Mucosa of stomach (tissue), 1 donor: Measurements from ENCODE around the gene KAZN.

Source experiments
- H3K27me3 ChIP-seq: one replicate; pipeline ENCODE4 v1.7.0; 2013; ENCODE audit warnings: mild to moderate bottlenecking, low read length; ENCODE audit not compliant: control insufficient read depth, insufficient read depth
- H3K36me3 ChIP-seq: one replicate; pipeline ENCODE4 v1.7.0; 2013; ENCODE audit warnings: low read length; ENCODE audit not compliant: control insufficient read depth, insufficient read depth
- H3K4me1 ChIP-seq: one replicate; pipeline ENCODE4 v1.7.0; 2013; ENCODE audit warnings: mild to moderate bottlenecking, low read length; ENCODE audit not compliant: control insufficient read depth, insufficient read depth
- H3K4me3 ChIP-seq: one replicate; pipeline ENCODE4 v1.7.0; 2013; ENCODE audit warnings: low read length
- H3K9ac ChIP-seq: one replicate; pipeline ENCODE4 v1.7.0; 2013; ENCODE audit warnings: mild to moderate bottlenecking, low read length, moderate library complexity
- H3K9me3 ChIP-seq: one replicate; pipeline ENCODE4 v1.7.0; 2013; ENCODE audit warnings: mild to moderate bottlenecking, low read length, moderate library complexity; ENCODE audit not compliant: control insufficient read depth
- donor health status: Pancreatic carcinoma.

The KAZN gene

DNA sequence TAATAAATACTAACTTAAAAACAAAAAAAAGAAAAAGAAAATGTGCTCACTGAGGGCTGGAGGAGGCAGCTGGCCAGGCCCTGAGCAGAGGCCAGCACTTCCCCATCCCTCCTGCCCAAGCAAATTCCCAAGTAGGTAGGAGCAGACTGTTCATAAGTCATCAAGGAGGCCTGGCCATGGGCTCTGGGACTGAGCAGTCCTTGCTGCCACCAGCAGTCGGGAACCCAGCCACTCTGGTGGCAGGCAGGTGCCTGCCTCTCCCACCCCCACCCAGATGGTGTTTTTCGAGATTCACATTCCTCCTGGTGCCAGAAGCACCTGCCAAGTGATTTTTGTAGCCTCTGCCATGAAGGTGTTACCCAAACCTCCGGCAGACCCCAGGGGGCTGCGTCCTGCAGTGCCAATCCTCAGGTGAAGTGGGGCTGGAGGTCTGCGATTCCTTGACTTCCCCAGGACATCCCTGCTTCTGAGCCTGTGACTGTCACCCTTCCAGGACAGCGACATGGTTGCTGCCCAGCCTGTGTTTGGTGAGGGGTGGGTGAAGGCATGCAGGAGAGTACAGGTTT, 350.9 kb downstream of the KAZN start:
- H3K9ac ChIP-seq: no peak overlapping the region

GRCh38 chr1:14949836-14950713, 351.6 kb downstream of the KAZN start:
- Histone ChIP-seq H3K9me3 (no peaks in the 10 kb centered on the region), H3K4me1 (peaks cover 36% of the 10 kb centered on the region), H3K27me3 (no peaks in the 10 kb centered on the region), H3K4me3 (no peak overlapping the region), H3K9ac (no peak overlapping the region), H3K36me3 (no peaks in the 10 kb centered on the region)

More for the DNA sequence above, 350.9 kb downstream of the KAZN start:
- Histone ChIP-seq H3K4me1 (peaks cover 41% of the 10 kb centered on the region), H3K36me3 (no peaks in the 10 kb centered on the region), H3K9me3 (no peaks in the 10 kb centered on the region), H3K4me3 (no peak overlapping the region), H3K27me3 (no peaks in the 10 kb centered on the region)

DNA sequence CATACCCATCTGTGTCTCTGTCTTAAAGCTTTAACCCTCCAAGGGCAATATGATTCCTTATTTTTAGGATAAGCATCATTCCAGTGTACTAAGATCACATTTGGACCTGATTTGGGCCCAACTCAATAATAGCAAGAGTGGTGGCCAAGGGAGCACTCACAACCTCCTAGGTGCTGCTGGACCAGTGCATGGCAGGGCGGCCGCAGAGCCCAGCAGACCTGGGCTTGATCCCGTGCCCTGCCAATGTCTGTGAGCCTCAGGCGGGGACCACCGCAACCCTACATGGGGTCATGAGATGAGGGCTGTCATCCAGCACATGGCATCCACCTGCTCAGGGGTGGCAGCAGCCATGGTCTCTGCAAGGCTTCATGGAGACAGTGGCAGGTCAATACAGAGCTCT, 353.3 kb downstream of the KAZN start:
- no peaks in the 10 kb centered on the region for H3K36me3 ChIP-seq
- H3K4me1 ChIP-seq: peaks cover 35% of the 10 kb centered on the region
- H3K9me3 ChIP-seq: no peaks in the 10 kb centered on the region
- H3K4me3 ChIP-seq: no peak overlapping the region
- H3K27me3 ChIP-seq: no peaks in the 10 kb centered on the region
- H3K9ac ChIP-seq: no peak overlapping the region

DNA sequence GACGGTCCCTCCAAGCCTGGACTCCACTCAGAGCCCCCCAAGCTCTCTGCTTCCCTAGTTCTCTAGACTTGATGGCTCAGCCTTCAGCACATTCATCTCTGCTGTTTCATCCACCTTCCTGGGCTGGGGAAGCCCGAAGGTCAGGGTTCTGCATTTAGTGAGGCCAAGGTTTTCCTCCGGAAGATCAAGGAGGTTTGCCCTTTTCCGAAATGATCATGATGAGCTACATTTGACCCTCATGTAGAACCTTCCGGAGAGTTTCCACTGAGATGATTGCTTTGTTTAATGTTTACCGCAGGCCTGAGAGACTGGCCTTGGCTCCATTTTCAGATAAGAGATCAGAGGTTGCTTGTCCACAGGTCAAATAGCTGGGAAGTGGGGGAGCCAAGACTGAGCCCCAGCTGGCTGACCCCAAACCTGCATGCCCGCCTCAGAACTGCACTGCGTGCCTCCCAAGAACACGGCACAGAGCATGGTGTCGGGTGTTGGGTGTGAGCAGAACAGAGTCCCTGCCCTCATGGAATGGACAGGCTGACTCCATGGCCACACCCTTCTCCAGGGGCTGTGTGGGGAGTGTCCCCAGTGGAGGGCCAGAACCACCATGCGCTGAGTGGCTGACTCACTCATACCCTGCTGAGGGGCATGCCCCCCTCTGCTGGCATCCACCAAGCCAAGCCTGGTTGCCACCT, 354.3 kb downstream of the KAZN start:
- Histone ChIP-seq H3K9ac (no peak overlapping the region), H3K27me3 (no peaks in the 10 kb centered on the region), H3K4me3 (no peak overlapping the region), H3K9me3 (no peaks in the 10 kb centered on the region), H3K4me1 (peaks cover 25% of the 10 kb centered on the region), H3K36me3 (no peaks in the 10 kb centered on the region)

- no peaks in the 10 kb centered on the region for H3K9me3 ChIP-seq
- no peak overlapping the region for H3K9ac ChIP-seq
- no peaks in the 10 kb centered on the region for H3K27me3 ChIP-seq
- H3K4me1 ChIP-seq: peaks cover 23% of the 10 kb centered on the region
- H3K4me3 ChIP-seq: no peak overlapping the region
- H3K36me3 ChIP-seq: no peaks in the 10 kb centered on the region
Observed at GRCh38 chr1:14954210-14954609, 355.7 kb downstream of the KAZN start.

DNA sequence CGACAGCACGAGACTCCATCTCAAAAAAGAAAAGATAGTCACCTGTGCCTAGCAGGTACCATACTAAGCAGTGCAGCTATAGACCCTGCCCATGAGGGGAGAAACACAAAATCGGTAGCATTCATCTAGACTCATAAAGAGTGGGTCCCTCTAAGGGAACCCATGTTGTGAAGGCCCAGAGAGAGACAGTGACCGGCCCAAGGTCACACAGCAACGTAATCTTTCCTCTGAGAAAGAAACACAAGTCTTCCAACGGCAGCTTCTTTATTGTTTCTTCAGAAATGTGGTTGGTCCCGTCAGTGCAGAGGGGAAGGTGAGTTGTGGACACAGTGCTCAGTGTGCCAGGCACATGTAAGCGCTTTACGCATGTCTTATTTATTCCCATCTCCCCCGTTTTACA, 356.4 kb downstream of the KAZN start:
- Histone ChIP-seq H3K36me3 (no peaks in the 10 kb centered on the region), H3K9me3 (no peaks in the 10 kb centered on the region), H3K4me1 (peaks cover 23% of the 10 kb centered on the region), H3K27me3 (no peaks in the 10 kb centered on the region), H3K9ac (no peak overlapping the region), H3K4me3 (no peak overlapping the region)

DNA sequence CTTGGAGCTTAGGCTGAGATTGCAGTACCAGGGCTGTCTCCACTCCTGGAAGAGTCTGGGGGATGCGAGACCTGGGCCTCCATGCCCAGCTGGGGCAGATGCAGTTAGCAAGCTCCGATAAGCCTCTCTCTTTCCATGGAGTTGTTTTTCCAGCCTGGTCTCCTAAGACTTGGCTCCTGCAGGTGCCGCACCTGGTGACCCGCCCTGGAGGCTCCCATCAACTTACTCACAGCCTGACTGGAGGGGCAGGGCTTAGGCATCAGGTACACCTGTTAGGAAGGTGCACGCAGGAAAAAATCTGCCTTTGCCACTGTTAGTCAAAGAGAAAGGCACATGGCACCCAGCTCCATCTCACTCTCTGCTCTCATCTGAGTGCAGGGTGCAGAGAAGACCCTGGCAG, 356.9 kb downstream of the KAZN start:
- H3K4me3 ChIP-seq: no peak overlapping the region
- no peak overlapping the region for H3K9ac ChIP-seq
- peaks cover 23% of the 10 kb centered on the region for H3K4me1 ChIP-seq
- H3K9me3 ChIP-seq: no peaks in the 10 kb centered on the region
- no peaks in the 10 kb centered on the region for H3K27me3 ChIP-seq
- H3K36me3 ChIP-seq: no peaks in the 10 kb centered on the region

DNA sequence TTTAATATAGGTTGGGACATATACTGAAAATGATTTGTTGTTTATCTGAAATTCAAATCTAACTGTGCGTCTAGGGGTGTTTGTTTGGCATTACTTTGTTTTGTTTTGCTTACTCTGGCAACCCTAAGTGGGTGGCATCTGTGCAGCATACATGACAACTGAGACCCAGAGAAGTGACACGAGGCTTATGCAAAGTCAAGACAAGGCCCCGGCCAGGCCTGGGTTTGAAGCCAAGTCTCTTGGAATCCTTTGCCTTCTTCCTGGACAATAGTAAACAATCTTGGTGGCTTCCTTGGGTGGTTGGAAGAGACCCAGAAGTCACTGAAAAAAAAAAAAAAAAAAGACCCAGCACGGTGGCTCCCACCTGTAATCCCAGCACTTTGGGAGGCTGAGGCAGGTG, 357.5 kb downstream of the KAZN start:
- no peak overlapping the region for H3K4me3 ChIP-seq
- no peaks in the 10 kb centered on the region for H3K27me3 ChIP-seq
- H3K4me1 ChIP-seq: peaks cover 23% of the 10 kb centered on the region
- H3K9me3 ChIP-seq: no peaks in the 10 kb centered on the region
- H3K9ac ChIP-seq: no peak overlapping the region
- no peaks in the 10 kb centered on the region for H3K36me3 ChIP-seq

GRCh38 chr1:14956579-14957195, 358.2 kb downstream of the KAZN start:
- no peak overlapping the region for H3K9ac ChIP-seq
- H3K27me3 ChIP-seq: no peaks in the 10 kb centered on the region
- H3K4me3 ChIP-seq: no peak overlapping the region
- peaks cover 23% of the 10 kb centered on the region for H3K4me1 ChIP-seq
- H3K9me3 ChIP-seq: no peaks in the 10 kb centered on the region
- no peaks in the 10 kb centered on the region for H3K36me3 ChIP-seq

DNA sequence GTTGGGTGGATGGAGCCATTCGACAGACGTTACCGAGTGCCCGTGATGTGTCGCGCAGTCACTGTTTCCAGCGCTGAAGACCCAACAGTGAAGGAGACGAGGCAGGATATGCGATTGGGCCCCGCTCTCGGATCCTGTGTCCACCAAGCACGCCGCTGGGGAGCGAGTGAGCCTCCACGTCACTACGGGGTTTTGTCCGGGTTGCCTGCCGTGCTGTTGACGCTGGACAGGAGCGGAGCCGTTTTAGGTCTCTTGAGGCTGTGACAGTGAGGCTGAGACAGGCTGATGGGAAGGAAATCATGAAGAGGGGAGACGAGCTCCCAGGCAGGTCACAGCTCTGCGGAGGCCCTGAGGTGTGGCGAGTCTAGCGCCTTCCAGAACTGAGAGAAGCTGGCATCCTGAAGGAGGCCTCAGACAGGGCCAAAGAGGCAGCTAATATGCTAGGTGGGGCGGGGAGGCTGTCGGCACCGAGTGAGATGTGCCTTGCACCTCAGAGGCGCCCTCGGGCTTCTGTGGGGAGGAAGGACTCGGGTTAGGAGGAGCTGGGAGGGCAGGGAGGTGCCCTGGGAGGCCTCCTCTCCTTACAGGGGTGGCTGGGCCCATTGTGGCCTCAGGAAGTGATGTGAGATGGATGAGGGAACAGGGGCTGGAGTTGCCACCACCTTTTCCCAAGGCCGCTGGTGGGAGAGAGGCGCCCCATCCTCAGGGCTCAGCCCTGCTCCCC, 359.1 kb downstream of the KAZN start:
- H3K4me3 ChIP-seq: no peak overlapping the region
- no peak overlapping the region for H3K9ac ChIP-seq
- no peaks in the 10 kb centered on the region for H3K36me3 ChIP-seq
- no peaks in the 10 kb centered on the region for H3K9me3 ChIP-seq
- no peaks in the 10 kb centered on the region for H3K27me3 ChIP-seq
- H3K4me1 ChIP-seq: peaks cover 20% of the 10 kb centered on the region

DNA sequence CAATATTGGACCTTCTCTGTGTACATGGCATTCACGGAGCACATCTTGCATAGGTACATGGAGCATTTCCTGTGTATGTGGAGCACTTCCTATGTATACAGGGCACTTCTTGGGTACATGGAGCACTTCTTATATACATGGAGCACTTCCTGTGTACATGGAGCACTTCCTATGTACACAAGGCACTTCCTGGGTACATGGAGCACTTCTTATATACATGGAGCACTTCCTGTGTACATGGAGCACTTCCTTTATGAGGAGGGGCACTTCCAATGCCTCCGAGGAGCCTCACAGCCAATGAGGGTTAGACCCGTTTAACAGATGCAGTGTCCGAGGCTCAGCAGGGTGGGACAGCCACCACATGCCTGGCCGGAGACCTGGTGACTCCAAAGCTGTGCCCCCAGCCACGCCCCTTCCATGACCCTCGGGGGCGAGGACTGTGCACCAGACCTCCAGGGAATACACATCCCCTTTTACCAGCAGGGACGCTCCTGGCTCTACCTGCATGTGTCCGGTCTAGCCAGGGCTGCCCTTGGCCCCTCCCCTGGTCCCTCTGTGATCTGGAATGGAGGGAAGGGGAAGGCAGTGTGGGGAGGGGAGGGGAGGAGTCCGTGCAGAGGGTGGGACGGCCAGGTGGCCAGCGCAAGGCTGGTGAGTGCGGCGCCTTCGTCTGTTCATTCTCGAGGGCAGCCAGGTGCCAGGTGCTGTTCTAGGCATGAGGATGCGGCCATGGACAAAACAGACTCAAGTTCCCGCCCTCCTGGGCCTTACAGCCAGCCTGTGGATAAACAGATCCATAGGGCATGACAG, 360.0 kb downstream of the KAZN start:
- H3K36me3 ChIP-seq: no peaks in the 10 kb centered on the region
- H3K4me3 ChIP-seq: no peak overlapping the region
- peaks cover 12% of the 10 kb centered on the region for H3K4me1 ChIP-seq
- no peak overlapping the region for H3K9ac ChIP-seq
- no peaks in the 10 kb centered on the region for H3K27me3 ChIP-seq
- H3K9me3 ChIP-seq: no peaks in the 10 kb centered on the region
